Upper lobe of left lung (tissue), 4 donors: ENCODE results near the gene TBC1D23.

Source experiments
- EP300 ChIP-seq, 4 donors: sonication (generic); formaldehyde crosslinking; IDR thresholded peaks; one replicate each; pipeline ENCODE4 v1.5.1; 2017; ENCODE audit warnings: antibody characterized with exemption in 4 of 4, control low read depth in 2 of 4
- TF ChIP-seq, protein P1 (sequence below), 6 experiments: fragments of 450-650 bp in 4 of 6; fragments of 200-600 bp in 2 of 6; sonication (generic) in 2 of 6; IDR thresholded peaks; one replicate each; pipeline ENCODE4 v1.5.1; 2016 to 2019; ENCODE audit warnings: antibody characterized with exemption in 6 of 6

DNA sequence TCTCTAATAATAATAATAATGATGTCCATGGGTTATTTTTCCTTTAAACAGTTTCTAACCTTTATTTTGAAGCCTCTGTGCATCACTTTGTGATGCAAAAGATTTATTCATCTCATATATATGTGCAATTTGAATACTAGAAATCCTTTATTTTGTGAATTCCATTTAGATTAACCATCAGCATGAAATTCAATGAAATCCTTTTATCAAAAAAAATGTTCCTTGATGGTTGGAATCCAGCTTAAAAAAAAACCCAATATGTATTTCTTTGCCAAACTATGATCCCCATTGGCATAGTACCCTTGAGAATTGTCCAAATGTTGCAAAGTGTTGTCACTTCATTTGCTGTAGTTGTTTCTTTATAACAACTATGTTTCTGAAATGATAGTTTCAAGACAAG, 7.4 kb downstream of the TBC1D23 start:
- TF ChIP-seq EP300 (IDR thresholded peaks at IDR 0.05): no peak
- TF ChIP-seq, protein P1, sequence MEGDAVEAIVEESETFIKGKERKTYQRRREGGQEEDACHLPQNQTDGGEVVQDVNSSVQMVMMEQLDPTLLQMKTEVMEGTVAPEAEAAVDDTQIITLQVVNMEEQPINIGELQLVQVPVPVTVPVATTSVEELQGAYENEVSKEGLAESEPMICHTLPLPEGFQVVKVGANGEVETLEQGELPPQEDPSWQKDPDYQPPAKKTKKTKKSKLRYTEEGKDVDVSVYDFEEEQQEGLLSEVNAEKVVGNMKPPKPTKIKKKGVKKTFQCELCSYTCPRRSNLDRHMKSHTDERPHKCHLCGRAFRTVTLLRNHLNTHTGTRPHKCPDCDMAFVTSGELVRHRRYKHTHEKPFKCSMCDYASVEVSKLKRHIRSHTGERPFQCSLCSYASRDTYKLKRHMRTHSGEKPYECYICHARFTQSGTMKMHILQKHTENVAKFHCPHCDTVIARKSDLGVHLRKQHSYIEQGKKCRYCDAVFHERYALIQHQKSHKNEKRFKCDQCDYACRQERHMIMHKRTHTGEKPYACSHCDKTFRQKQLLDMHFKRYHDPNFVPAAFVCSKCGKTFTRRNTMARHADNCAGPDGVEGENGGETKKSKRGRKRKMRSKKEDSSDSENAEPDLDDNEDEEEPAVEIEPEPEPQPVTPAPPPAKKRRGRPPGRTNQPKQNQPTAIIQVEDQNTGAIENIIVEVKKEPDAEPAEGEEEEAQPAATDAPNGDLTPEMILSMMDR (IDR thresholded peaks at IDR 0.05): no peak
